Measurements from ENCODE around the gene AATK.

The AATK gene

DNA sequence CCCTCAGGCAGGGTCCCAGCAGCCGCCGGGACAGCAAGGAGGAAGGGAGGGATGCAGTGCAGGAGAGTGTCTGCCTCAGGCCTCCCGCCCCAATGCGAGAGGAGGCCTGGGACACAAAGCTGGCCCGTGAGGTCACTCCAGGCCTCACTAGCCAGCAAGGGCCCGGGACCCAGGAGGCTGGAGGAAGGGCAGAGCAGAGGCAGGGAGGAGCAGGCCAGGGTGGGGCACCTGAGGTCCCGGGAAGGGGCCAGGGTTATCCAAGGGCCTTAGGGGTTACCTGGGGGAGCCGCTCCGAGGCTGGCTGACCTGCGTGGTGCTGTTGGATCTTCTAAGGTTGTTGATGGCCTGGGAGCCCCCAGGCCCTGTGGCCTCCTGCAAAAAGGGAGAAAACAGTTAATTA lies 42.6 kb upstream of the AATK start:
- H4K5ac ChIP-seq (ENCODE audit: low read length): no peak overlapping the region
- H3K79me2 ChIP-seq (ENCODE audit: control insufficient read depth, insufficient read depth, low read length): no peaks in the 10 kb centered on the region
- H2BK5ac ChIP-seq (ENCODE audit: low read length): no peak overlapping the region
- no peak overlapping the region for H3K9ac ChIP-seq (ENCODE audit: low read length)
- H3K23ac ChIP-seq (ENCODE audit: low read length): no peak overlapping the region
- H3K18ac ChIP-seq (ENCODE audit: low read length): no peak overlapping the region
- H3K56ac ChIP-seq (ENCODE audit: low read length): no peak overlapping the region
- no peak for DNase-seq
- no peak overlapping the region for H2BK120ac ChIP-seq (ENCODE audit: low read depth, low read length)
- no peak overlapping the region for H3K4ac ChIP-seq (ENCODE audit: low read depth, low read length)
- H3K27ac ChIP-seq (ENCODE audit: low read depth, low read length): no peak overlapping the region
- H3K27me3 ChIP-seq (ENCODE audit: insufficient read depth, low read length, poor library complexity): no peaks in the 10 kb centered on the region
- H3K4me2 ChIP-seq (ENCODE audit: low read length): no peak overlapping the region
- H3K36me3 ChIP-seq (ENCODE audit: control insufficient read depth, insufficient read depth, low read length): no peaks in the 10 kb centered on the region
- no CpG with 5 or more reads among the region's 10 CpGs for WGBS (ENCODE audit: extremely low coverage, insufficient coverage, low lambda C conversion rate)
- peaks cover 4% of the 10 kb centered on the region for H3K79me1 ChIP-seq (ENCODE audit: low read length)
- no peaks in the 10 kb centered on the region for H3K4me1 ChIP-seq (ENCODE audit: control insufficient read depth, low read depth, low read length)
- no peak overlapping the region for H3K4me3 ChIP-seq (ENCODE audit: low read length)
- H4K8ac ChIP-seq (ENCODE audit: low read depth, low read length): no peak overlapping the region
- H2BK15ac ChIP-seq (replicated peaks; ENCODE audit: low read depth): no peak overlapping the region
- H2AK5ac ChIP-seq (ENCODE audit: low read length): no peak overlapping the region

DNA sequence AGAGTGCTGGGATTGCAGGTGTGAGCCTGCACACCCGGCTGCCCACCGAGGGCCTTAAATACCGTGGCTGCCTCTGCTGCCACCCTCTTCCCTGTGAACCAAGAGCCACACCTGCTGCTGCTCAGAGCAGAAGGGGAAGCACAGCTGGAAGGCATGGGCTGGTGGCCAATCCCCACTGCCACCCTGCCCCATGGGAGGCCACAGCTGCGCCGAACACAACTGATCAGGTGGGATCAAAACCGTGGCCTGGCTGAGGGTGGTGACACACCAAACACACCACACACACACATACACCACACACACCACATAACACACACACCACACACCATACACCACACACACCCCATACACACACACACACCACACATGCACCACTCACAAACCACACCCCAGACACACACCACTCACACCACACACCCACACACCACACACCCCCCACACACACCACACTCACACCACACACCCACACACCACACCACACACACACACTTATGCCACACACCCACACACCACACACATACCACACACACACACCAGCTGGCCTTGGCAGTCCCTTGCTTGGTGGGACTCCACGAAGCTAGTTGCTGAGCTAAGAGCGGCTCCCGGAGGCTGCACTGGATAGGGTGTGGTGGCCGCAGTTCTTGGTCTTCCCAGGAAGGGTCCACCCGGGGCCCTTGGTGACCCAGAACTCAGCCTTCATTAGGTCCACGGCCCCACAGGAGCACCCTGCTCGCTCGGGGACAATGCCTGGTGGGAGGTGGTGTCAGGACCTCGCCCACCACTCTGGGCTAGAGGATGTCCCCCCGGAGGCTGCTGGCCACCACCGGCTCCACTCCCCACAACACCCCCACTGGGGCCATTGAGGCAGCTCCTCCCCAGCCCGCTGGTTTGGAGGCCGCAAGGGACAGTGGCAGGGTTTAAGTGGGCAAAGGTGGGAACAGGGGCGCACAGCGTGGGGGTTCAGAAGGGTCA lies 41.9 kb upstream of the AATK start:
- DNase-seq: no peak
- no CpG with 5 or more reads among the region's 21 CpGs for WGBS (ENCODE audit: extremely low coverage, insufficient coverage, low lambda C conversion rate)
- H3K56ac ChIP-seq (ENCODE audit: low read length): no peak overlapping the region

DNA sequence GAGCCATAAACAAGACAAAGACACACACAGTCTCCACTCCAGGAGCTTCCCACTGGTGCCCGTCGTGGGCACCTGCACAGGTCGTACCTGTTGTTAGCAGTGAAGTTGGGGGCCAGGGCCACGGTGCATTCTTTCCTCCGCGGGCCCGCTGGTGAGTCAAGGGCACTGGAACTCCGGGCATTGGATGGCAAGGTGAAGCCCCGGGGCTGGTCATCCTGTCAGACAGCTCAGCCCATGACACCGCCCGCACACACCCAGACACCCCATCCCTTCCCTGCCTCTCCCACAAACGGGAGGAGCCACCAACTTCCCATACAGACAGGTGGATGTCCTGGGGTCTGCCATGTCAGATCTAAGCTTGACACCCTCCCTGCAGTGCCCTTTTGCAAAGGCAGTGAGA lies 40.6 kb upstream of the AATK start:
- Histone ChIP-seq H3K79me2 (ENCODE audit: control insufficient read depth, insufficient read depth, low read length) (no peaks in the 10 kb centered on the region), H3K27me3 (ENCODE audit: insufficient read depth, low read length, poor library complexity) (no peaks in the 10 kb centered on the region), H3K36me3 (ENCODE audit: control insufficient read depth, insufficient read depth, low read length) (no peaks in the 10 kb centered on the region), H2BK15ac (replicated peaks; ENCODE audit: low read depth) (no peak overlapping the region), H3K27ac (ENCODE audit: low read depth, low read length) (no peak overlapping the region), H4K5ac (ENCODE audit: low read length) (no peak overlapping the region), H2AK5ac (ENCODE audit: low read length) (no peak overlapping the region), H3K18ac (ENCODE audit: low read length) (no peak overlapping the region), H2BK120ac (ENCODE audit: low read depth, low read length) (no peak overlapping the region), H3K56ac (ENCODE audit: low read length) (no peak overlapping the region), H3K4me2 (ENCODE audit: low read length) (no peak overlapping the region), H3K9ac (ENCODE audit: low read length) (no peak overlapping the region), H3K4me1 (ENCODE audit: control insufficient read depth, low read depth, low read length) (no peaks in the 10 kb centered on the region), H3K4me3 (ENCODE audit: low read length) (no peak overlapping the region), H3K79me1 (ENCODE audit: low read length) (no peaks in the 10 kb centered on the region), H2BK5ac (ENCODE audit: low read length) (no peak overlapping the region), H3K23ac (ENCODE audit: low read length) (no peak overlapping the region), H4K8ac (ENCODE audit: low read depth, low read length) (no peak overlapping the region), H3K4ac (ENCODE audit: low read depth, low read length) (no peak overlapping the region)
- DNase-seq: no peak
- no CpG with 5 or more reads among the region's 12 CpGs for WGBS (ENCODE audit: extremely low coverage, insufficient coverage, low lambda C conversion rate)

More for the DNA sequence above, 41.9 kb upstream of the AATK start:
- H3K23ac ChIP-seq (ENCODE audit: low read length): no peak overlapping the region
- no peak overlapping the region for H3K4me3 ChIP-seq (ENCODE audit: low read length)
- no peak overlapping the region for H4K8ac ChIP-seq (ENCODE audit: low read depth, low read length)
- H3K4me2 ChIP-seq (ENCODE audit: low read length): no peak overlapping the region
- H3K79me2 ChIP-seq (ENCODE audit: control insufficient read depth, insufficient read depth, low read length): no peaks in the 10 kb centered on the region
- H2BK5ac ChIP-seq (ENCODE audit: low read length): no peak overlapping the region
- no peaks in the 10 kb centered on the region for H3K4me1 ChIP-seq (ENCODE audit: control insufficient read depth, low read depth, low read length)
- H3K27ac ChIP-seq (ENCODE audit: low read depth, low read length): no peak overlapping the region
- no peak overlapping the region for H2AK5ac ChIP-seq (ENCODE audit: low read length)
- no peak overlapping the region for H2BK120ac ChIP-seq (ENCODE audit: low read depth, low read length)
- no peaks in the 10 kb centered on the region for H3K27me3 ChIP-seq (ENCODE audit: insufficient read depth, low read length, poor library complexity)
- H4K5ac ChIP-seq (ENCODE audit: low read length): no peak overlapping the region
- H3K79me1 ChIP-seq (ENCODE audit: low read length): peaks cover 2% of the 10 kb centered on the region
- H2BK15ac ChIP-seq (replicated peaks; ENCODE audit: low read depth): no peak overlapping the region
- no peak overlapping the region for H3K18ac ChIP-seq (ENCODE audit: low read length)
- no peak overlapping the region for H3K4ac ChIP-seq (ENCODE audit: low read depth, low read length)
- no peak overlapping the region for H3K9ac ChIP-seq (ENCODE audit: low read length)
- no peaks in the 10 kb centered on the region for H3K36me3 ChIP-seq (ENCODE audit: control insufficient read depth, insufficient read depth, low read length)

DNA sequence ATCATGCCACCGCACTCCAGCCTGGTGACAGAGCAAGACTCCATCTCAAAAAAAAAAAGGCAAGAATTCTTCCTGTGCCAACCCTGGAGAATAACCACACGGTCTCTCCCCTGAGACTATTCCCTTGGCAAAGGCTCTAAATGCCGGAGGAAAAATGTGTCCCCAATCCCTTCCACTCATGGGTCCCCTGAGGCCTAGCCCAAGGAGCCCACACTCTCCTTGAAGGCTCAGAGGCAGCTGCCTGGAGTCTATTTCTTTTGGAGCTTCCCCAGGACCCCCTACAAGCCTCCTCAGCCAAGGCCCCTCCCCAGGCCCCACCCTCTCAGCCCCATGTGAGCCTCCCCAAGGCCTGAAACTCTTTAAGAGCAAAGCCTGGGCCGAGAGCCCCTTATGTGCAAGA lies 40.1 kb upstream of the AATK start:
- no peak overlapping the region for H2BK15ac ChIP-seq (replicated peaks; ENCODE audit: low read depth)
- no peaks in the 10 kb centered on the region for H3K36me3 ChIP-seq (ENCODE audit: control insufficient read depth, insufficient read depth, low read length)
- no peak overlapping the region for H3K18ac ChIP-seq (ENCODE audit: low read length)
- no peak overlapping the region for H2AK5ac ChIP-seq (ENCODE audit: low read length)
- no peak overlapping the region for H2BK120ac ChIP-seq (ENCODE audit: low read depth, low read length)
- no peaks in the 10 kb centered on the region for H3K4me1 ChIP-seq (ENCODE audit: control insufficient read depth, low read depth, low read length)
- H3K4me2 ChIP-seq (ENCODE audit: low read length): no peak overlapping the region
- H3K56ac ChIP-seq (ENCODE audit: low read length): no peak overlapping the region
- H4K8ac ChIP-seq (ENCODE audit: low read depth, low read length): no peak overlapping the region
- H3K27ac ChIP-seq (ENCODE audit: low read depth, low read length): no peak overlapping the region
- DNase-seq: no peak
- whole genome bisulfite sequencing (ENCODE audit: extremely low coverage, insufficient coverage, low lambda C conversion rate): no CpG with 5 or more reads among the region's 4 CpGs
- no peak overlapping the region for H3K23ac ChIP-seq (ENCODE audit: low read length)
- H3K79me2 ChIP-seq (ENCODE audit: control insufficient read depth, insufficient read depth, low read length): no peaks in the 10 kb centered on the region
- H3K4ac ChIP-seq (ENCODE audit: low read depth, low read length): no peak overlapping the region
- H2BK5ac ChIP-seq (ENCODE audit: low read length): no peak overlapping the region
- H4K5ac ChIP-seq (ENCODE audit: low read length): no peak overlapping the region
- no peak overlapping the region for H3K4me3 ChIP-seq (ENCODE audit: low read length)
- no peak overlapping the region for H3K9ac ChIP-seq (ENCODE audit: low read length)
- no peaks in the 10 kb centered on the region for H3K27me3 ChIP-seq (ENCODE audit: insufficient read depth, low read length, poor library complexity)
- no peaks in the 10 kb centered on the region for H3K79me1 ChIP-seq (ENCODE audit: low read length)

DNA sequence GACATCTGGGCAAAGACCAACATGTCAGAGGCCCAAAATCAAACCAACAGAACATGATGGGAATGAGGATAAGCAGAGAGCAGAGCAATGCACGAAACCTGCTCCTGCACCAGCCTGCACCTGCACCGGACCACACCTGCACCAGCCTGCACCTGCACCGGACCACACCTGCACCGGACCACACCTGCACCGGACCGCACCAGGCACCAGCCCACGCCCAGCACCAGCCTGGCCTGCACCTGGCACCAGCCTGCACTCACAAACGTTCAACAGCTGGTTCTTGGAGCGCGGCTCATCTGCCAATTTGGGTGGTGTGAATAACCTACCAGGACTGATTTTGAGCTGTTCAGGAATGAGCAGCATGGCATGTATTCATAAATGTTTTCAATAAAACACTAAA lies 38.6 kb upstream of the AATK start:
- H3K79me1 ChIP-seq (ENCODE audit: low read length): no peaks in the 10 kb centered on the region
- no peak overlapping the region for H4K8ac ChIP-seq (ENCODE audit: low read depth, low read length)
- H3K4me3 ChIP-seq (ENCODE audit: low read length): no peak overlapping the region
- no peaks in the 10 kb centered on the region for H3K27me3 ChIP-seq (ENCODE audit: insufficient read depth, low read length, poor library complexity)
- no peak overlapping the region for H2BK15ac ChIP-seq (replicated peaks; ENCODE audit: low read depth)
- H3K56ac ChIP-seq (ENCODE audit: low read length): no peak overlapping the region
- H2BK5ac ChIP-seq (ENCODE audit: low read length): no peak overlapping the region
- no peak overlapping the region for H3K4ac ChIP-seq (ENCODE audit: low read depth, low read length)
- no peak overlapping the region for H3K27ac ChIP-seq (ENCODE audit: low read depth, low read length)
- no peak overlapping the region for H2AK5ac ChIP-seq (ENCODE audit: low read length)
- no peak for DNase-seq
- H3K36me3 ChIP-seq (ENCODE audit: control insufficient read depth, insufficient read depth, low read length): no peaks in the 10 kb centered on the region
- H3K9ac ChIP-seq (ENCODE audit: low read length): no peak overlapping the region
- no CpG with 5 or more reads among the region's 10 CpGs for WGBS (ENCODE audit: extremely low coverage, insufficient coverage, low lambda C conversion rate)
- no peak overlapping the region for H3K23ac ChIP-seq (ENCODE audit: low read length)
- no peak overlapping the region for H4K5ac ChIP-seq (ENCODE audit: low read length)
- H3K4me1 ChIP-seq (ENCODE audit: control insufficient read depth, low read depth, low read length): no peaks in the 10 kb centered on the region
- no peak overlapping the region for H3K4me2 ChIP-seq (ENCODE audit: low read length)
- H3K79me2 ChIP-seq (ENCODE audit: control insufficient read depth, insufficient read depth, low read length): no peaks in the 10 kb centered on the region
- no peak overlapping the region for H3K18ac ChIP-seq (ENCODE audit: low read length)
- H2BK120ac ChIP-seq (ENCODE audit: low read depth, low read length): no peak overlapping the region

DNA sequence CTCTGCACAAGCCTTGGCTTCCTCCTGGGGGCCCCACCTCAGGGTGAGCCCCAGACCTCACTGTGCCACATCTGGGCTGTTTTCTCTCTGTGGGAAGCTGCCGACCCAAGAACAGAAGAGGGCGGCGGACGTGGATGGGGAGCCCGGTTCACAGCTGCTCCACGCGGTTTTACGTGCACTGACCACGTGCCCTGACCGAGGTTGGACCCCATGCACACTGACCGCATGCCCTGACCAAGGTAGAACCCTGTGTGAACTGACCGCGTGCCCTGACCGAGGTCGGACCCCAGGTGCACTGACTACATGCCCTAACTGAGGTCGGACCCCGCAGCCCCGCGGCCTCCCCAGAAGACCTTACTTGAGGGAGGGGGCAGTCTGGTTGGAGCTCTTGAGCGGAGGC lies 37.1 kb upstream of the AATK start:
- no CpG with 5 or more reads among the region's 20 CpGs for WGBS (ENCODE audit: extremely low coverage, insufficient coverage, low lambda C conversion rate)
- Histone ChIP-seq H2BK15ac (replicated peaks; ENCODE audit: low read depth) (no peak overlapping the region), H3K79me1 (ENCODE audit: low read length) (no peaks in the 10 kb centered on the region)

More for the DNA sequence above, 37.1 kb upstream of the AATK start:
- H3K4me2 ChIP-seq (ENCODE audit: low read length): no peak overlapping the region
- no peak overlapping the region for H3K56ac ChIP-seq (ENCODE audit: low read length)
- H3K27ac ChIP-seq (ENCODE audit: low read depth, low read length): no peak overlapping the region
- no peaks in the 10 kb centered on the region for H3K36me3 ChIP-seq (ENCODE audit: control insufficient read depth, insufficient read depth, low read length)
- H2AK5ac ChIP-seq (ENCODE audit: low read length): no peak overlapping the region
- H4K5ac ChIP-seq (ENCODE audit: low read length): no peak overlapping the region
- no peaks in the 10 kb centered on the region for H3K27me3 ChIP-seq (ENCODE audit: insufficient read depth, low read length, poor library complexity)
- H2BK120ac ChIP-seq (ENCODE audit: low read depth, low read length): no peak overlapping the region
- DNase-seq: no peak
- no peaks in the 10 kb centered on the region for H3K4me1 ChIP-seq (ENCODE audit: control insufficient read depth, low read depth, low read length)
- H4K8ac ChIP-seq (ENCODE audit: low read depth, low read length): no peak overlapping the region
- no peak overlapping the region for H3K9ac ChIP-seq (ENCODE audit: low read length)
- no peak overlapping the region for H2BK5ac ChIP-seq (ENCODE audit: low read length)
- no peak overlapping the region for H3K18ac ChIP-seq (ENCODE audit: low read length)
- H3K79me2 ChIP-seq (ENCODE audit: control insufficient read depth, insufficient read depth, low read length): no peaks in the 10 kb centered on the region
- H3K4ac ChIP-seq (ENCODE audit: low read depth, low read length): no peak overlapping the region
- no peak overlapping the region for H3K23ac ChIP-seq (ENCODE audit: low read length)
- H3K4me3 ChIP-seq (ENCODE audit: low read length): no peak overlapping the region

Measured in mesendoderm (in vitro differentiated cells).